Heart right ventricle (tissue), 16 donors: ENCODE data around the gene MAP7. TPM values are rescaled to one million over a fixed set of nuclear protein-coding genes. Genes with fewer than 3 reads are reported as not detected.

Experiments used
- ATAC-seq, 8 donors: fragments of 200-7000 bp; cut with Tn5 transposase; one replicate each; pipeline ENCODE4 v1.9.1; 2020; ENCODE audit warnings: mild to moderate bottlenecking in 8 of 8, moderate library complexity in 8 of 8, moderate number of reproducible peaks in 1 of 8
- DNase-seq, 2 donors: peaks; one replicate each; pipeline ENCODE4 v3.0.0-alpha.2; 2020
- H3K27ac ChIP-seq, 10 donors: fragments of 200-600 bp; sonication (generic) in 2 of 10; one replicate each; pipeline versions ENCODE4 v1.5.0 to v1.8.0; 2020 to 2022; ENCODE audit warnings: mild to moderate bottlenecking in 3 of 10
- H3K27me3 ChIP-seq, 7 donors: fragments of 200-600 bp; one replicate each; pipeline ENCODE4 v1.8.0; 2021 to 2022; ENCODE audit warnings: mild to moderate bottlenecking in 2 of 7
- H3K36me3 ChIP-seq, 9 donors: fragments of 200-600 bp; sonication (generic) in 1 of 9; one replicate each; pipeline versions ENCODE4 v1.5.0 to v1.8.0; 2020 to 2022; ENCODE audit warnings: mild to moderate bottlenecking in 2 of 9
- H3K4me1 ChIP-seq, 9 donors: fragments of 200-600 bp; sonication (generic) in 1 of 9; one replicate each; pipeline versions ENCODE4 v1.5.0 to v1.8.0; 2020 to 2022; ENCODE audit warnings: mild to moderate bottlenecking in 4 of 9
- H3K4me3 ChIP-seq, 10 donors: fragments of 200-600 bp; sonication (generic) in 2 of 10; one replicate each; pipeline versions ENCODE4 v1.5.0 to v1.8.0; 2020 to 2022; ENCODE audit warnings: mild to moderate bottlenecking in 7 of 10, moderate library complexity in 2 of 10
- H3K9me3 ChIP-seq, 11 donors: fragments of 200-600 bp in 10 of 11; sonication (generic) in 2 of 11; one replicate each; pipeline versions ENCODE4 v1.5.0 to v1.8.0; 2013 to 2022; ENCODE audit warnings: mild to moderate bottlenecking in 2 of 11, control low read depth in 1 of 11, moderate library complexity in 1 of 11
- WGBS, 2 donors: extraction: QIAGEN DNeasy Blood & Tissue Kit; methylation state at CpG; one replicate each; pipeline ENCODE4 v1.1.7; 2013; ENCODE audit warnings: inconsistent platforms in 1 of 2; 5-methylcytosine and 5-hydroxymethylcytosine counted together
- intact Hi-C, 10 donors: fragments of 100-400 bp; cut with DNase I; formaldehyde crosslinking; loops; one replicate each; pipeline versions ENCODE4 v1.11.1 to v1.14.2; 2022
- polyA plus RNA-seq, 2 donors: library from polyadenylated mRNA; stranded (reverse); fragments of 200-250 nt; gene quantifications; one replicate each; pipeline ENCODE4 v1.2.3, GENCODE V29; 2013
- total RNA-seq, 10 donors: library from RNA; stranded (reverse); fragmentation: NEBNext Ultra II Directional in 3 of 10; extraction: Animal tissue kit (Norgen Biotek cat#: 25700) in 3 of 10; gene quantifications; one replicate each; pipeline versions ENCODE4 v1.2.1 to v1.2.4, GENCODE V29; 2021 to 2023
- TF ChIP-seq, protein P1 (sequence below), 9 donors: fragments of 200-600 bp; sonication (generic) in 2 of 9; IDR thresholded peaks; one replicate each; pipeline versions ENCODE4 v1.5.0 to v1.8.0; 2021 to 2022; ENCODE audit warnings: antibody characterized with exemption in 9 of 9, mild to moderate bottlenecking in 5 of 9, moderate library complexity in 1 of 9
- donor health status: Arrhythmogenic right ventricular cardiomyopathy.
- donor health status: ischemic (EF 13 %, LVEDD 7.1; RV severe dilation, severe dysfunction).
- donor health status: healthy with polysubstance abuse.
- donor health status: DM: no; HTN: yes; CAD: no.
- donor health status: DM: no; HTN: no; CAD: no.
- donor health status: ischemic (EF 25% LVEDD 6.9; RV normal size, moderate dysfunction).
- donor health status: ischemic (EF 25% LVEDD 5.7; RV mildly dilated, moderate dysfunction).
- donor health status: healthy.
- donor health status: DM: yes; HTN: yes; CAD: no.
- donor health status: Ischemic cardiomyopathy.
- donor health status: ischemic (EF 35%, LVEDD 5.7; RV mildly dilated, moderate dysfunction).
- donor health status: nonischemic (EF 11% LVEDD 7.7; RV severe dilation, severe dysfunction).
- donor health status: DM: yes; HTN: yes; CAD: no.
- donor health status: PGD.
- donor health status: ischemic (EF 29% LVEDD 5.4; RV normal size, mild dysfunction).
- donor health status: nonischemic (EF 23%, LVEDD 6.1; RV moderate dilation, normal function).

Gene MAP7
- total and polyA plus RNA-seq, 12 donors: 0.48 to 4.1 (median 2.3) TPM

DNA sequence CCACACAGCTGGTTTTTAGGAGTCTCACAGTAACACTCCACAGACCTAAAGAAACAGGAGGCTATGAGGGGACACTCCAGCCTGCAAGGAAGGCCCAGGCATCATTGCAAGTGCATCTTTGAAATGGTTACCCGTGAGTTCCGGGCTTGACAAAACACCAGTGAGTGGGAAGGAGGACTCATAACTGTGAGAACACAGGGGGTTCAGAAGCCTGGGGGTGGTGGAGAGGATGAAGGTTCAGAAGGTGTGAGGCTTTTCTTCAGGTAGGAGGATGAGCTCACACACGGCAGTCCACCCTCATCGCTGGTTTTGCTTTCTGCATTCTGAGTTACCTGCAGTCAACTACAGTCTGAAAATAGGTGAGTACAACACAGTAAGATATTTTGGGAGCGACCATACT is 39.9 kb downstream of the MAP7 start:
- Histone ChIP-seq H3K4me1 (peaks cover 0 to 8% (median 0%) of the 10 kb centered on the region in 9 donors), H3K4me3 (no peak overlapping the region), H3K9me3 (no peaks in the 10 kb centered on the region), H3K27me3 (no peaks in the 10 kb centered on the region), H3K36me3 (no peaks in the 10 kb centered on the region), H3K27ac (no peak overlapping the region)
- 87 to 95% methylated on average over 5 of the region's 5 CpGs for WGBS, 2 donors
- ATAC-seq: no peak
- TF ChIP-seq, protein P1, sequence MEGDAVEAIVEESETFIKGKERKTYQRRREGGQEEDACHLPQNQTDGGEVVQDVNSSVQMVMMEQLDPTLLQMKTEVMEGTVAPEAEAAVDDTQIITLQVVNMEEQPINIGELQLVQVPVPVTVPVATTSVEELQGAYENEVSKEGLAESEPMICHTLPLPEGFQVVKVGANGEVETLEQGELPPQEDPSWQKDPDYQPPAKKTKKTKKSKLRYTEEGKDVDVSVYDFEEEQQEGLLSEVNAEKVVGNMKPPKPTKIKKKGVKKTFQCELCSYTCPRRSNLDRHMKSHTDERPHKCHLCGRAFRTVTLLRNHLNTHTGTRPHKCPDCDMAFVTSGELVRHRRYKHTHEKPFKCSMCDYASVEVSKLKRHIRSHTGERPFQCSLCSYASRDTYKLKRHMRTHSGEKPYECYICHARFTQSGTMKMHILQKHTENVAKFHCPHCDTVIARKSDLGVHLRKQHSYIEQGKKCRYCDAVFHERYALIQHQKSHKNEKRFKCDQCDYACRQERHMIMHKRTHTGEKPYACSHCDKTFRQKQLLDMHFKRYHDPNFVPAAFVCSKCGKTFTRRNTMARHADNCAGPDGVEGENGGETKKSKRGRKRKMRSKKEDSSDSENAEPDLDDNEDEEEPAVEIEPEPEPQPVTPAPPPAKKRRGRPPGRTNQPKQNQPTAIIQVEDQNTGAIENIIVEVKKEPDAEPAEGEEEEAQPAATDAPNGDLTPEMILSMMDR (IDR thresholded peaks at IDR 0.05): no peak
- DNase-seq: no peak
- intact Hi-C loops: no loop called here

DNA sequence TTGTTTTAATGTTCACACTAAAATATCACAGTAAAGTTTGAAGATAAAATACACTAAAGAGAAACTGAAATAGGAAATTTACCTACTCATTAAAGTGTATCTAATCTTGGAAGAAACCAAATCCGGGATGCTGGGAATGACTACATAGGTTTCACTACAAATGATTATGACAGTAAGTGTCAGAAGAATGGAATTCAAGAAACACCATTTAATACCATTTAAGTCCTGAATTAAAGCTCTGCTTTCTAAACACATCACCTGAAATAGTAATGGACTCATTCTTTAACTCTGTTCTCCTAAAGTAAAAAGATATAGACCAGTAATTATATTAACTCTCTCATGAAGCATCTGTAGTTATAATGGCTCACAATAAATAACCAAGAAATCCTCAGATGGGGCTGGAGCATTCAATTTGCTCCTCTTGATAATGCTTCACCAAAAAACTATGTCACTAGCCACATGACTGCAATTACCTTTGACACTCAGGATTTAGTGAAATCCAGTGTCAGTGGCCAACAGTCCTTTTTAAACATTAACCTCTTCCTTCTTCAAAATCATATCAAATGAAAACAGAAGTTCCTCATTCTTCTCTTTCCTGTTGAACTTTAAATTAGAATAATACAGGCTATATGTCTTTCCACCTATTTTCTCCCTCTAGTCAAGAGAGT is 41.4 kb downstream of the MAP7 start:
- H3K27me3 ChIP-seq: no peaks in the 10 kb centered on the region
- TF ChIP-seq, protein P1 (IDR thresholded peaks at IDR 0.05): no peak
- no peak for DNase-seq
- WGBS, 2 donors: 57 to 76% methylated on average over 1 of the region's 1 CpG
- H3K4me3 ChIP-seq: no peak overlapping the region
- H3K9me3 ChIP-seq: no peaks in the 10 kb centered on the region
- no peaks in the 10 kb centered on the region for H3K36me3 ChIP-seq
- no peak for ATAC-seq
- intact Hi-C loops: no loop called here
- H3K4me1 ChIP-seq: peaks cover 0 to 8% (median 0%) of the 10 kb centered on the region in 9 donors
- no peak overlapping the region for H3K27ac ChIP-seq

DNA sequence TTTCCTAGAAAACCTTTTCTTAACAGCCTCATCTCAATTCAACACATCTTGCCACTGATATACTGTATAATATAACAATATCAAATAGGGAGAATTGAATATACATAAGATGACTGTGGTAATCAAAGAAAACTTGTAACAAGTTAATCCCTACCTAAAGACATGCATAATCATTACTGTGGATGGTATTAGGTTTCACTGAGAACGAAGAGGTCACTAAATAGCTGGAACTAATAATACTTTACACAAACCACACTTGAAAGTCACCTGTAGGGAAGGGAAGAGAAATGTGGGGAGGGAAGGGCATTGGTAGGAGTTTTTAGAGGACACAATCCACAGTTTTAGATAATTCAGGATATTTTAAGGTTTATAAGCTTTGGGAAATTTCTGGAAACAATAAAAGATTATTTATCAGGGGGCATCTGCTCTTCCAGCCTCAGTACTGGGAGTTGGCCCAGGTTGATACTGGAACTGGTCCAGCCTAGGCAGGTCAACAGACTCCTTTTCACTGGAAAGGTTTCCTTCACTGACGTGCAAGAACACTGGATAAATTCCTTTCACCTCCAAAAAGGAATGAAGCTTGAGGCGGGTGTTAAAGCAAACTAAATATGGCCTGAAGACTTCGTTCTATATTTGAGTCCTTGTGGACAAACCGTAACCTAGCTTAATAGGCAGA is 44.0 kb downstream of the MAP7 start:
- Histone ChIP-seq H3K27ac (no peak overlapping the region), H3K9me3 (no peaks in the 10 kb centered on the region), H3K36me3 (no peaks in the 10 kb centered on the region), H3K4me3 (no peak overlapping the region), H3K27me3 (no peaks in the 10 kb centered on the region), H3K4me1 (no peaks in the 10 kb centered on the region)
- intact Hi-C loops: no loop called here
- 81 to 84% methylated on average over 5 of the region's 5 CpGs for WGBS, 2 donors
- no peak for ATAC-seq
- TF ChIP-seq, protein P1 (IDR thresholded peaks at IDR 0.05): no peak
- DNase-seq: no peak

DNA sequence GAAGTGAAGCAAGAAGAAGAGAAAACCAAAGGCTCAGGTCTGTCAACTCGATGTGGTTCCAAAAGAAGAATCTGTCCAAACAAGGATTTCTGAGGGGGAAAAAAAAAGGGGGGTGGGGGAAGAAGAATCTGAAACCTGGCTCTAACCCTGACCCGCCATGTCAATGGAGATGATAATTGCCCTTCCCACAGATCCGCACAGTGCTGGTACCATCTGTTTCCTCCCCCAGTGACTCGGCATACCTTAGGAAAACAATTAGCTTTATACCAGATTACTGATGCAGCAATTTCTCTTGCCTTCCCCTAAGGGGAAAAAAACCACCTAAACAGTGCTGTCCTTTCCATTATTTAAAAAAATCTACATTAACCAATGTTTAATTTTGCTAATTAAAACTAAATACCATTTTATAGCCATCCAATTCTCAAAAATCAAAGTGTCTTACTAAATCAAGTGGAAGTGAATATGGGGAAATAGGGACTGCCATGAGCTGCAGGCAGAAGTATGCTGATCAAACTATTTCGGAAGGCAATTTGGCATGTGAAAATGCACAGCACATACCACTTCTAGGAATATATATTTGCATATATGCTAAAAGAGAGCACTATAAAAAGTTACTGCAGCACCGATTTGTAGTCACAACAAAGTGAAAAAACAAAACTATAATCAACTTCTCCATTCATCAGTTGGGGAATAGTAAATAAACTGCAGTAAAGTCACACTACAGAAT is 46.8 kb downstream of the MAP7 start:
- Histone ChIP-seq H3K36me3 (no peaks in the 10 kb centered on the region), H3K9me3 (no peaks in the 10 kb centered on the region), H3K27ac (no peak overlapping the region), H3K4me1 (no peaks in the 10 kb centered on the region), H3K27me3 (no peaks in the 10 kb centered on the region), H3K4me3 (no peak overlapping the region)
- DNase-seq: no peak
- WGBS, 2 donors: 54 to 57% methylated on average over 6 of the region's 6 CpGs
- intact Hi-C loops: no loop called here
- TF ChIP-seq, protein P1 (IDR thresholded peaks at IDR 0.05): no peak
- no peak for ATAC-seq
